PC-9 (cell line): ENCODE results near the gene ZFP36L1.

ENCODE experiments used
- EZH2 ChIP-seq: fragments of 200-600 bp; sonication (generic); IDR thresholded peaks from 2 replicates; pipeline ENCODE4 v1.8.0; 2017; ENCODE audit warnings: antibody characterized with exemption, low read depth
- TF ChIP-seq, protein P1 (sequence below): fragments of 200-600 bp; sonication (generic); conservative IDR thresholded peaks from 2 replicates; pipeline ENCODE4 v1.6.1; 2017; ENCODE audit warnings: mixed run types, antibody characterized with exemption, mild to moderate bottlenecking, moderate library complexity

DNA sequence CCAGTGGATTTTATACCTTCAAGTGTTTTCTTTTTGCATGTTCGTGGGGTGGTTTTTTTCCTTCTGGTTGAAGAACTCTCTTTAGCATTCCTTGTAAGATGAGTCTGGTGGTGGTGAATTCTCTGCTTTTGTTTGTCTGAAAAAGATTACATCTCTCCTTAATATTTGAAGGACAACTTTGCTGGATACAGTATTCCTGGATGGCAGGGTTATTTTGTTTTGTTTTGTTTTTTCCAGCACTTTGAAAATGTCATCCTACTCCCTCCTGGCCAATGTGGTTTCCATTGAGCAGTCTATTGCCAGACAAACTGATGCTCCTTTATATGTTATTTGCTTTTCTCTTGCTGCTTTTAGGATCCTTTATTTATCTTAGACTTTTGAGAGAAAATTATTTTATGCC lies 43.2 kb upstream of the ZFP36L1 start:
- TF ChIP-seq, protein P1, sequence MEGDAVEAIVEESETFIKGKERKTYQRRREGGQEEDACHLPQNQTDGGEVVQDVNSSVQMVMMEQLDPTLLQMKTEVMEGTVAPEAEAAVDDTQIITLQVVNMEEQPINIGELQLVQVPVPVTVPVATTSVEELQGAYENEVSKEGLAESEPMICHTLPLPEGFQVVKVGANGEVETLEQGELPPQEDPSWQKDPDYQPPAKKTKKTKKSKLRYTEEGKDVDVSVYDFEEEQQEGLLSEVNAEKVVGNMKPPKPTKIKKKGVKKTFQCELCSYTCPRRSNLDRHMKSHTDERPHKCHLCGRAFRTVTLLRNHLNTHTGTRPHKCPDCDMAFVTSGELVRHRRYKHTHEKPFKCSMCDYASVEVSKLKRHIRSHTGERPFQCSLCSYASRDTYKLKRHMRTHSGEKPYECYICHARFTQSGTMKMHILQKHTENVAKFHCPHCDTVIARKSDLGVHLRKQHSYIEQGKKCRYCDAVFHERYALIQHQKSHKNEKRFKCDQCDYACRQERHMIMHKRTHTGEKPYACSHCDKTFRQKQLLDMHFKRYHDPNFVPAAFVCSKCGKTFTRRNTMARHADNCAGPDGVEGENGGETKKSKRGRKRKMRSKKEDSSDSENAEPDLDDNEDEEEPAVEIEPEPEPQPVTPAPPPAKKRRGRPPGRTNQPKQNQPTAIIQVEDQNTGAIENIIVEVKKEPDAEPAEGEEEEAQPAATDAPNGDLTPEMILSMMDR = no peak
- TF ChIP-seq EZH2 = no peak
